Fibroblast of lung (primary cell): Measurements from ENCODE around the gene RHBDF2. TPM values are rescaled to one million over a fixed set of nuclear protein-coding genes. Genes with fewer than 3 reads are reported as not detected.
A peak's percentile ranks its signal among the peaks of the same experiment; 100 is the strongest.

ENCODE experiments used
- DNase-seq, 2 donors: peaks; one replicate each; pipeline versions ENCODE4 v3.0.0 to v3.0.0-alpha.2; 2010; ENCODE audit warnings: low read depth in 2 of 2
- H2AFZ ChIP-seq: 2 replicates; pipeline ENCODE4 v1.5.1; 2012; ENCODE audit warnings: low read length, control low read depth, inconsistent platforms
- H3K27ac ChIP-seq: 2 replicates; pipeline ENCODE4 v1.5.1; 2011; ENCODE audit warnings: low read length, control low read depth; ENCODE audit not compliant: insufficient read depth
- H3K27me3 ChIP-seq: 2 replicates; pipeline ENCODE4 v1.5.1; 2011; ENCODE audit warnings: mild to moderate bottlenecking, low read length; ENCODE audit not compliant: control insufficient read depth, insufficient read depth
- H3K36me3 ChIP-seq: 2 replicates; pipeline ENCODE4 v1.5.1; 2011; ENCODE audit warnings: low read length; ENCODE audit not compliant: control insufficient read depth, insufficient read depth
- H3K4me1 ChIP-seq: 2 replicates; pipeline ENCODE4 v1.5.1; 2011; ENCODE audit warnings: low read length; ENCODE audit not compliant: control insufficient read depth, insufficient read depth; ENCODE audit errors: extremely low read depth
- H3K4me2 ChIP-seq: 2 replicates; pipeline ENCODE4 v1.5.1; 2011; ENCODE audit warnings: low read length, control low read depth; ENCODE audit not compliant: insufficient read depth; ENCODE audit errors: extremely low read depth
- H3K4me3 ChIP-seq, 4 experiments: fragments of 200-600 bp in 1 of 4; sonication (generic) in 1 of 4; replicated peaks in 1 of 4; 2 replicates each; pipeline ENCODE4 v1.5.1; 2011 to 2016; ENCODE audit warnings: low read length in 4 of 4, low read depth in 3 of 4, mild to moderate bottlenecking in 3 of 4, control low read depth in 2 of 4, inconsistent platforms in 1 of 4, mixed read lengths in 1 of 4; ENCODE audit not compliant: insufficient read depth in 1 of 4; ENCODE audit errors: control extremely low read depth in 1 of 4
- H3K79me2 ChIP-seq: 2 replicates; pipeline ENCODE4 v1.5.1; 2012; ENCODE audit warnings: mild to moderate bottlenecking, low read length, inconsistent platforms; ENCODE audit not compliant: control insufficient read depth, insufficient read depth
- H3K9ac ChIP-seq: 2 replicates; pipeline ENCODE4 v1.5.1; 2011; ENCODE audit warnings: mild to moderate bottlenecking, low read length, control low read depth; ENCODE audit not compliant: insufficient read depth
- H3K9me3 ChIP-seq: 2 replicates; pipeline ENCODE4 v1.5.1; 2012; ENCODE audit warnings: low read depth, low read length; ENCODE audit not compliant: control insufficient read depth, insufficient read depth
- H4K20me1 ChIP-seq: 2 replicates; pipeline ENCODE4 v1.5.1; 2011; ENCODE audit warnings: low read length; ENCODE audit not compliant: control insufficient read depth, insufficient read depth; ENCODE audit errors: extremely low read depth
- CTCF ChIP-seq, 2 donors: IDR thresholded peaks in 1 of 2; conservative IDR thresholded peaks in 1 of 2; 1 replicate in 1 of 2; 2 replicates in 1 of 2; pipeline ENCODE4 v1.5.1; 2011 to 2012; ENCODE audit warnings: low read length in 2 of 2, control low read depth in 1 of 2, inconsistent platforms in 1 of 2, low read depth in 1 of 2, mild to moderate bottlenecking in 1 of 2
- EZH2 ChIP-seq: IDR thresholded peaks from 2 replicates; pipeline ENCODE4 v1.5.1; 2012; ENCODE audit warnings: low read length, control low read depth, mild to moderate bottlenecking; ENCODE audit errors: missing control alignments
- polyA plus RNA-seq, 2 donors: library from polyadenylated mRNA; depleted of rRNA in 1 of 2; stranded (reverse) in 1 of 2; unstranded in 1 of 2; fragments of >200 nt; gene quantifications; 2 replicates each; pipeline ENCODE4 v1.2.1, GENCODE V29; 2011 to 2012; ENCODE audit warnings: missing spikeins in 1 of 2
- total RNA-seq: library from RNA; depleted of rRNA; stranded (reverse); fragments of >200 nt; gene quantifications from 2 replicates; pipeline ENCODE4 v1.2.1, GENCODE V29; 2014

RHBDF2 gene
- total and polyA plus RNA-seq, 2 donors (not counting 1 experiment from before 2014, with no cell fraction given) = 0.94 to 5.1 TPM

GRCh38 chr17:76422406-76422805 is 78.8 kb downstream of the RHBDF2 start:
- H4K20me1 ChIP-seq = no peaks in the 10 kb centered on the region
- no peak overlapping the region for H3K9ac ChIP-seq
- TF ChIP-seq CTCF (conservative IDR thresholded peaks at IDR 0.05 in 1 of 2, IDR thresholded peaks at IDR 0.05 in 1 of 2; ENCODE audit: low read depth in 1 of 2, low read length in 2 of 2) (no peak), EZH2 (no peak)
- H2AFZ ChIP-seq = no peak overlapping the region
- no peaks in the 10 kb centered on the region for H3K79me2 ChIP-seq
- H3K27ac ChIP-seq = no peak overlapping the region
- H3K9me3 ChIP-seq = no peaks in the 10 kb centered on the region
- no peak overlapping the region for H3K4me2 ChIP-seq
- H3K27me3 ChIP-seq = no peaks in the 10 kb centered on the region
- DNase-seq = no peak
- peaks cover under 1% of the 10 kb centered on the region for H3K4me1 ChIP-seq
- no peaks in the 10 kb centered on the region for H3K36me3 ChIP-seq
- H3K4me3 ChIP-seq = no peak overlapping the region

- peak in 1 of 2 donors; percentile 22 for DNase-seq
- H3K27me3 ChIP-seq = no peaks in the 10 kb centered on the region
- no peak overlapping the region for H3K4me2 ChIP-seq
- H2AFZ ChIP-seq = no peak overlapping the region
- no peaks in the 10 kb centered on the region for H3K36me3 ChIP-seq
- TF ChIP-seq EZH2 = no peak
- no peak overlapping the region for H3K9ac ChIP-seq
- no peaks in the 10 kb centered on the region for H3K9me3 ChIP-seq
- H3K79me2 ChIP-seq = no peaks in the 10 kb centered on the region
- H3K4me1 ChIP-seq = no peaks in the 10 kb centered on the region
- no peaks in the 10 kb centered on the region for H4K20me1 ChIP-seq
- H3K27ac ChIP-seq = no peak overlapping the region
- H3K4me3 ChIP-seq = no peak overlapping the region
These were observed 80.2 kb downstream of the RHBDF2 start for GRCh38 chr17:76421044-76421407.

Other genes with a start within 250 kb of the RHBDF2 start
- 2.6 and 7.3 TPM in 2 replicates for gene UBALD2, start 236.1 kb downstream of the RHBDF2 start, total RNA-seq
- 4.1 and 9.4 TPM in 2 replicates for gene UBALD2, start 236.1 kb downstream of the RHBDF2 start, polyA plus RNA-seq
- 4.3 and 4.6 TPM in 2 replicates for gene QRICH2, start 193.1 kb downstream of the RHBDF2 start, total RNA-seq
- gene QRICH2, start 193.1 kb downstream of the RHBDF2 start, polyA plus RNA-seq = 0.26 and 0.42 TPM in 2 replicates
- 32.7 and 59.8 TPM in 2 replicates for gene PRPSAP1, start 147.5 kb downstream of the RHBDF2 start, total RNA-seq
- gene PRPSAP1, start 147.5 kb downstream of the RHBDF2 start, polyA plus RNA-seq = 56.8 and 56.9 TPM in 2 replicates
- 5.0 and 22.3 TPM in 2 replicates for gene SPHK1, start 116.8 kb downstream of the RHBDF2 start, total RNA-seq
- 9.4 and 11.5 TPM in 2 replicates for gene SPHK1, start 116.8 kb downstream of the RHBDF2 start, polyA plus RNA-seq
- gene UBE2O, start 48.3 kb downstream of the RHBDF2 start, total RNA-seq = 9.2 and 12.4 TPM in 2 replicates
- 10.8 and 11.5 TPM in 2 replicates for gene UBE2O, start 48.3 kb downstream of the RHBDF2 start, polyA plus RNA-seq
- gene AANAT, start 33.8 kb downstream of the RHBDF2 start, total RNA-seq = not detected in 2 replicates
- gene AANAT, start 33.8 kb downstream of the RHBDF2 start, polyA plus RNA-seq = not detected in 2 replicates
- gene CYGB, start 36.3 kb upstream of the RHBDF2 start, total RNA-seq = 12.4 and 19.5 TPM in 2 replicates
- 9.1 and 10.0 TPM in 2 replicates for gene CYGB, start 36.3 kb upstream of the RHBDF2 start, polyA plus RNA-seq
- gene PRCD, start 38.6 kb upstream of the RHBDF2 start, total RNA-seq = 4.1 and 4.3 TPM in 2 replicates
- gene PRCD, start 38.6 kb upstream of the RHBDF2 start, polyA plus RNA-seq = 0.72 and 0.89 TPM in 2 replicates
- 0.83 and 1.0 TPM in 2 replicates for gene ST6GALNAC2, start 84.4 kb upstream of the RHBDF2 start, total RNA-seq
- 0.42 and 1.3 TPM in 2 replicates for gene ST6GALNAC2, start 84.4 kb upstream of the RHBDF2 start, polyA plus RNA-seq
- not detected in 2 replicates for gene ST6GALNAC1, start 142.3 kb upstream of the RHBDF2 start, total RNA-seq
- gene ST6GALNAC1, start 142.3 kb upstream of the RHBDF2 start, polyA plus RNA-seq = not detected in 2 replicates
- 127 and 142 TPM in 2 replicates for gene MXRA7, start 209.5 kb upstream of the RHBDF2 start, total RNA-seq
- gene MXRA7, start 209.5 kb upstream of the RHBDF2 start, polyA plus RNA-seq = 215 and 307 TPM in 2 replicates
- 13.6 and 16.2 TPM in 2 replicates for gene JMJD6, start 225.2 kb upstream of the RHBDF2 start, total RNA-seq
- 16.5 and 17.7 TPM in 2 replicates for gene JMJD6, start 225.2 kb upstream of the RHBDF2 start, polyA plus RNA-seq
- gene METTL23, start 225.4 kb upstream of the RHBDF2 start, total RNA-seq = 21.1 and 26.4 TPM in 2 replicates
- 34.5 and 35.1 TPM in 2 replicates for gene METTL23, start 225.4 kb upstream of the RHBDF2 start, polyA plus RNA-seq
- 59.6 and 77.5 TPM in 2 replicates for gene SRSF2, start 235.9 kb upstream of the RHBDF2 start, total RNA-seq
- gene SRSF2, start 235.9 kb upstream of the RHBDF2 start, polyA plus RNA-seq = 203 and 238 TPM in 2 replicates
- gene MFSD11, start 236.7 kb upstream of the RHBDF2 start, total RNA-seq = 15.7 and 31.4 TPM in 2 replicates
- 20.1 and 22.4 TPM in 2 replicates for gene MFSD11, start 236.7 kb upstream of the RHBDF2 start, polyA plus RNA-seq